Measurements from ENCODE around the gene HAS3. TPM values are rescaled to one million over a fixed set of nuclear protein-coding genes. Genes with fewer than 3 reads are reported as not detected.

The HAS3 gene, protein sequence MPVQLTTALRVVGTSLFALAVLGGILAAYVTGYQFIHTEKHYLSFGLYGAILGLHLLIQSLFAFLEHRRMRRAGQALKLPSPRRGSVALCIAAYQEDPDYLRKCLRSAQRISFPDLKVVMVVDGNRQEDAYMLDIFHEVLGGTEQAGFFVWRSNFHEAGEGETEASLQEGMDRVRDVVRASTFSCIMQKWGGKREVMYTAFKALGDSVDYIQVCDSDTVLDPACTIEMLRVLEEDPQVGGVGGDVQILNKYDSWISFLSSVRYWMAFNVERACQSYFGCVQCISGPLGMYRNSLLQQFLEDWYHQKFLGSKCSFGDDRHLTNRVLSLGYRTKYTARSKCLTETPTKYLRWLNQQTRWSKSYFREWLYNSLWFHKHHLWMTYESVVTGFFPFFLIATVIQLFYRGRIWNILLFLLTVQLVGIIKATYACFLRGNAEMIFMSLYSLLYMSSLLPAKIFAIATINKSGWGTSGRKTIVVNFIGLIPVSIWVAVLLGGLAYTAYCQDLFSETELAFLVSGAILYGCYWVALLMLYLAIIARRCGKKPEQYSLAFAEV
- total RNA-seq (2021; ENCODE audit: unreplicated experiment): 140 TPM
- polyA plus RNA-seq (2012): 56.6 and 57.5 TPM in 2 replicates
- percentile 95 among the genes with signal in this experiment for Bru-seq, nascent RNA
- BruChase-seq, experiment 1, labeled RNA remaining after a 6-hour chase: percentile 83 among the genes with signal in this experiment
- BruChase-seq, experiment 2, labeled RNA remaining after a 2-hour chase: percentile 96 among the genes with signal in this experiment
- long read RNA-seq, full-length matches to known transcripts: 5 of 47 reads
- long read RNA-seq, partial matches to known transcripts: 7 of 47 reads
- long read RNA-seq, other reads (novel, unspliced or antisense): 35 of 47 reads

DNA sequence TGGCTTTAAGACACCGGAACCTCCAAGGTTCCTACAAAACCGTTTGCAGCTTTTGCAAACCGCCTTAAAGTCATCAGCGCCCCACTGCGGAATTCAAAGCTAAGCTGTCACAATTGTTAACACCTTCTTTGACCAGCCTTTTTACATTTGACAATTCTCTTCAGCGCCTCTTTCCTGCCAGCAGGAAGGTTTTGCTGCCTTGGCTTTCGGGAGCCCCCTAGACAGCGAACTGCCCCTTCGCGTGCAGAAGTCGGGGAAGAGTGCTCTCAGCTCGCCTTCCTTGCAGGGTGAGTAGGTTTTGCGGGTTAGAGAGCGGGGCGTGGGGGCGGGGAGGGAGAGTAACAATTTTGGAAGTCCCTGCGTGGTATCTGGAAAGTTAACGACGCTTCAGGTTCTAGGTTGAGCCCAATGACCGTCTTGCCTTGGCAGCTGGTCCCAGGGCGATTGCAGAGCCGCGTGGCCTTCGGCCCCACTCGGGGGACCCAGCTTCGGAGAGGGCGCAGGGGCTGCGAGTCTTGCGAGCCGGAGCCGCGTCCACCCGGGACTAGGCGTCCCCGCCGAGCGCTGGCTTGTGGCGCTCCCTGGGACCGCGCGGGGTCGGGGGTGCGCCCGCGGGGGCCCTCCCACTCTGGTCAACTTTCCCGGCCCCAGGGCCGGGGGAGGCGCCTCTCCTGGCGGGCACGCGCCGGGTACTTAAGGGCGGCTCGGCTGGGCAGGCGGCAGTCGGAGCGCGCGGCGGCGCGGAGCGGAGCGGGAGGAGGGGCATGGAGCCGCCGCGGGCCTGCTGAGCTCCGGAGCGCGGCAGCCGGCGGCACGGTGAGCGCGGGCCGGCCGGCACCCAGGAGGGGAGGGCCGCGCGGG lies at the start of gene HAS3:
TSS of gene HAS3 (plus strand) at position 153 of the 861 bp plus-strand sequence. CDS start 3,743 bp downstream, outside the sequence.
- Histone ChIP-seq H3K27ac (ENCODE audit: low read depth, low read length) (peak within 1 kb of the TSS; percentile 74), H3K4me1 (ENCODE audit: control insufficient read depth in 1 of 2, insufficient read depth in 2 of 2, low read length in 2 of 2) (peaks cover 24 to 66% of the 10 kb centered on the region in 2 experiments), H3K9me2 (ENCODE audit: insufficient read depth) (no peaks in the 10 kb centered on the region), H3K79me2 (ENCODE audit: insufficient read depth, low read length) (peaks cover 50% of the 10 kb centered on the region), H3K4me2 (ENCODE audit: low read length) (peak within 1 kb of the TSS; percentile 99), H3K9ac (ENCODE audit: low read length) (peak within 1 kb of the TSS; percentile 91), H4K20me1 (ENCODE audit: insufficient read depth) (peaks cover 13% of the 10 kb centered on the region; the same call in 1 of the 2 replicates), H3K4me3 (replicated peaks in 1 of 2; ENCODE audit: low read depth in 1 of 2, low read length in 2 of 2) (peak within 1 kb of the TSS; percentile 81 to 90), H3K9me3 (ENCODE audit: control insufficient read depth in 1 of 2, insufficient read depth in 1 of 2, low read depth in 1 of 2, low read length in 2 of 2) (no peaks in the 10 kb centered on the region), H3K36me3 (ENCODE audit: control insufficient read depth in 1 of 2, insufficient read depth in 2 of 2, low read length in 2 of 2) (peaks cover 13 to 21% of the 10 kb centered on the region in 2 experiments; a peak in 3 of 4 replicates), H2AFZ (ENCODE audit: low read depth, low read length, poor library complexity, severe bottlenecking) (no peak within 1 kb of the TSS), H3K27me3 (ENCODE audit: insufficient read depth, low read length) (no peaks in the 10 kb centered on the region)
- ChIA-PET POLR2A (interaction anchor here (0.7 to 2.0 kb wide), 13 partner anchors 16 to 823 kb away, joined by 3 to 21 read pairs (median 4); no protein-coding TSS in a partner anchor), RAD21 (ENCODE audit: low non-redundant PET in 1 of 2, low total read pairs in 2 of 2, uncharacterized antibody in 2 of 2, unreplicated experiment in 2 of 2) (interaction anchor here (0.5 to 1.7 kb wide), 7 partner anchors 13 to 203 kb away, joined by 3 to 5 read pairs (median 4); no protein-coding TSS in a partner anchor), CTCF (interaction anchor here (0.8 to 2.0 kb wide), 11 partner anchors 19 to 258 kb away, joined by 3 to 14 read pairs (median 4); no protein-coding TSS in a partner anchor)
- intact Hi-C loops (cut with micrococcal nuclease): loop anchor here (1.0 to 5.0 kb wide), 4 partner anchors 111 to 258 kb away; no protein-coding TSS in a partner anchor
- ATAC-seq: peak; percentile 72
- BruUV-seq (replicated peaks): TSS peak; percentile 50
- DNase-seq (ENCODE audit: low read depth, low spot score): peak; percentile 69
- TF ChIP-seq ZFX (IDR thresholded peaks at IDR 0.05) (peak; percentile 49; the same call in 1 of the 2 replicates), ELF1 (IDR thresholded peaks at IDR 0.05; ENCODE audit: borderline replicate concordance, low read depth) (no peak; the same call in 1 of the 2 replicates), YY1 (IDR thresholded peaks at IDR 0.05; ENCODE audit: extremely low read depth, insufficient replicate concordance, low read depth, low read length) (peak; percentile 35), CBX3 (IDR thresholded peaks at IDR 0.05; ENCODE audit: low read depth) (no peak), EZH2phosphoT487 (IDR thresholded peaks at IDR 0.05; ENCODE audit: borderline replicate concordance) (no peak), POLR2AphosphoS5 (IDR thresholded peaks at IDR 0.05; ENCODE audit: low read depth, low read length) (peak; percentile 93), SIN3A (IDR thresholded peaks at IDR 0.05; ENCODE audit: low read depth) (peak; percentile 21), POLR2A (IDR thresholded peaks at IDR 0.05; ENCODE audit: borderline replicate concordance, extremely low read depth, insufficient read depth, insufficient read length) (no peak), JUND (IDR thresholded peaks at IDR 0.05) (no peak), RAD21 (IDR thresholded peaks at IDR 0.05; ENCODE audit: low read depth) (peak; percentile 96), FOSL1 (IDR thresholded peaks at IDR 0.05; ENCODE audit: low read depth) (no peak), SRF (IDR thresholded peaks at IDR 0.05; ENCODE audit: low read depth) (no peak), ZNF274 (IDR thresholded peaks at IDR 0.05; ENCODE audit: low read depth, low read length) (no peak)
- TF ChIP-seq, protein P1, sequence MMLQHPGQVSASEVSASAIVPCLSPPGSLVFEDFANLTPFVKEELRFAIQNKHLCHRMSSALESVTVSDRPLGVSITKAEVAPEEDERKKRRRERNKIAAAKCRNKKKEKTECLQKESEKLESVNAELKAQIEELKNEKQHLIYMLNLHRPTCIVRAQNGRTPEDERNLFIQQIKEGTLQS (IDR thresholded peaks at IDR 0.05): no peak
- TF ChIP-seq, protein P2, sequence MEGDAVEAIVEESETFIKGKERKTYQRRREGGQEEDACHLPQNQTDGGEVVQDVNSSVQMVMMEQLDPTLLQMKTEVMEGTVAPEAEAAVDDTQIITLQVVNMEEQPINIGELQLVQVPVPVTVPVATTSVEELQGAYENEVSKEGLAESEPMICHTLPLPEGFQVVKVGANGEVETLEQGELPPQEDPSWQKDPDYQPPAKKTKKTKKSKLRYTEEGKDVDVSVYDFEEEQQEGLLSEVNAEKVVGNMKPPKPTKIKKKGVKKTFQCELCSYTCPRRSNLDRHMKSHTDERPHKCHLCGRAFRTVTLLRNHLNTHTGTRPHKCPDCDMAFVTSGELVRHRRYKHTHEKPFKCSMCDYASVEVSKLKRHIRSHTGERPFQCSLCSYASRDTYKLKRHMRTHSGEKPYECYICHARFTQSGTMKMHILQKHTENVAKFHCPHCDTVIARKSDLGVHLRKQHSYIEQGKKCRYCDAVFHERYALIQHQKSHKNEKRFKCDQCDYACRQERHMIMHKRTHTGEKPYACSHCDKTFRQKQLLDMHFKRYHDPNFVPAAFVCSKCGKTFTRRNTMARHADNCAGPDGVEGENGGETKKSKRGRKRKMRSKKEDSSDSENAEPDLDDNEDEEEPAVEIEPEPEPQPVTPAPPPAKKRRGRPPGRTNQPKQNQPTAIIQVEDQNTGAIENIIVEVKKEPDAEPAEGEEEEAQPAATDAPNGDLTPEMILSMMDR (IDR thresholded peaks at IDR 0.05 in 2 of 3, conservative IDR thresholded peaks at IDR 0.05 in 1 of 3; ENCODE audit: borderline replicate concordance in 1 of 3, insufficient read depth in 1 of 3, low read depth in 2 of 3, low read length in 2 of 3): peak; percentile 35 to 88 (median 59); a peak in 5 of 6 replicates
- TF ChIP-seq, protein P3, sequence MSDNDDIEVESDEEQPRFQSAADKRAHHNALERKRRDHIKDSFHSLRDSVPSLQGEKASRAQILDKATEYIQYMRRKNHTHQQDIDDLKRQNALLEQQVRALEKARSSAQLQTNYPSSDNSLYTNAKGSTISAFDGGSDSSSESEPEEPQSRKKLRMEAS (IDR thresholded peaks at IDR 0.05): peak; percentile 45

Measured in HCT116 (cell line).